ENCODE measurements around the gene GLDN. TPM values are rescaled to one million over a fixed set of nuclear protein-coding genes. Genes with fewer than 3 reads are reported as not detected.

Gene GLDN
- total and polyA plus RNA-seq, 2 of the 8 experiments (the other 6 are each of a cell fraction or from before 2014, with no cell fraction given) = 0.24 to 0.50 TPM

DNA sequence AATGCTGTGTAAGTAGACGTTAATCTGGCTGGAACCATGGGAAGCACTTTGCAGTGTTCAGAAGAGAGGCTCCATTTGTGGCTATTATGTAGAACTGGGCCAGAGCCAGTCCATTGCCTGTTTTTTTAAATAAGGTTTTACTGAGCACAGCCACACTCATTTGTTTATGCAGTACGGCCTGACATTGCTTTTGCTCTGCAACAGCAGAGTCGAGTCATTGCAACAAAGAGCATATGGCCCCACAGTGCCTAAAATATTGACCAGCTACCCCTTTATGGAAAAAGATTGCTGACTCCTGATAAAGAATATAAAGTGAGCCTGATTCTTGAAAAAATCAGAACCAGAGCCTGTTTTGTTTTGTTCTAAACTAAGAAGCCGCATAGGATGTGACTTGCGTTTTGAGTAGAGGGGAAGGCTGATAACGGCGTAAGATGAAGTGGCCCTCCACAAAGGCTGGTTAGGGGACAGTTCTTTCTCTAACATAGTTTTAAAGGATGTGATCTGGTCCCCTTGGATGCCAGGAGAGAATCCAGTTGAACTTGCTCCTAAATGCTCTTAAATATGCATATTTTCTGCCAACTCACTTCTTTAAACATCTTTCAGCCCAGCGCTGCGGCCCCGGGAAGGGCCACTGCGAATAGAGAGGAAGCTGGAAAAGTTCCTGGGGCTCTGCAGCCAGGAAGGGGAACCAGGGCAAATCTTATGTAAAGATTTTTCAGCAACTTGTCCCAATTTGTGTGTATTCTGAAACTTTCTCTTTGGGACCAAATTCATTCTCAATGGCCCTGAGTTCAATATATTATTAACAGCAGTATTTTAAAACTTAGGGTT is 64.5 kb downstream of the GLDN start (continued):
- no peak for TF ChIP-seq RAD21 (IDR thresholded peaks at IDR 0.05 in 1 of 2, conservative IDR thresholded peaks at IDR 0.05 in 1 of 2; ENCODE audit: low read depth in 2 of 2, low read length in 2 of 2)
- TF ChIP-seq MAFK (IDR thresholded peaks at IDR 0.05; ENCODE audit: low read depth, low read length) = no peak
